HG03521 (cell line): ENCODE results near the gene TIGD1.

Experiments used
- ATAC-seq: cut with Tn5 transposase; IDR thresholded peaks from one replicate; pipeline ENCODE4 v1.9.1; 2021; ENCODE audit warnings: mild to moderate bottlenecking, moderate library complexity; ENCODE audit not compliant: unreplicated experiment

The TIGD1 gene

GRCh38 chr2:232524771-232525170, 25.6 kb downstream of the TIGD1 start:
- no peak for ATAC-seq

GRCh38 chr2:232523682-232524597, 26.4 kb downstream of the TIGD1 start:
- ATAC-seq = no peak

GRCh38 chr2:232523402-232523681, 27.0 kb downstream of the TIGD1 start:
- ATAC-seq = no peak

GRCh38 chr2:232522623-232523401, 27.5 kb downstream of the TIGD1 start:
- no peak for ATAC-seq

- no peak for ATAC-seq
Measured at GRCh38 chr2:232521959-232522622, 28.3 kb downstream of the TIGD1 start.

- ATAC-seq = no peak
Measured at GRCh38 chr2:232521098-232521497, 29.3 kb downstream of the TIGD1 start.

GRCh38 chr2:232520489-232520888, 29.9 kb downstream of the TIGD1 start:
- no peak for ATAC-seq

GRCh38 chr2:232519581-232520438, 30.5 kb downstream of the TIGD1 start, which contains the start of gene PRSS56:
TSS of gene PRSS56 (plus strand) at chr2:232520388. CDS start at chr2:232520599, 211 bp downstream.
- ATAC-seq = no peak

- no peak for ATAC-seq
Measured at GRCh38 chr2:232518844-232519243, 31.5 kb downstream of the TIGD1 start.

- no peak for ATAC-seq
Measured at GRCh38 chr2:232516551-232516950, 33.8 kb downstream of the TIGD1 start.

GRCh38 chr2:232515639-232516038, 34.7 kb downstream of the TIGD1 start:
- no peak for ATAC-seq

GRCh38 chr2:232513353-232513752, 37.0 kb downstream of the TIGD1 start:
- ATAC-seq = no peak

GRCh38 chr2:232512602-232513001, 37.8 kb downstream of the TIGD1 start:
- ATAC-seq = no peak

- ATAC-seq = no peak
Measured at GRCh38 chr2:232511336-232511890, 38.9 kb downstream of the TIGD1 start.

GRCh38 chr2:232508251-232508650, 42.1 kb downstream of the TIGD1 start:
- ATAC-seq = no peak

- no peak for ATAC-seq
Measured at GRCh38 chr2:232506709-232507108, 43.6 kb downstream of the TIGD1 start.

GRCh38 chr2:232505856-232506255, 44.5 kb downstream of the TIGD1 start:
- no peak for ATAC-seq

GRCh38 chr2:232504438-232504837, 45.9 kb downstream of the TIGD1 start:
- ATAC-seq = no peak

- no peak for ATAC-seq
Measured at GRCh38 chr2:232503809-232504323, 46.5 kb downstream of the TIGD1 start.
